ENCODE data around the gene MAOA. TPM values are rescaled to one million over a fixed set of nuclear protein-coding genes. Genes with fewer than 3 reads are reported as not detected.
"Not testable (repeated sequence)": the region's sequence is repeated elsewhere in the genome, so short reads cannot be mapped to it uniquely, and the experiment has no call there.

MAOA gene
- total RNA-seq = 100 to 1,000 TPM; 155 to 184 (median 166) TPM

DNA sequence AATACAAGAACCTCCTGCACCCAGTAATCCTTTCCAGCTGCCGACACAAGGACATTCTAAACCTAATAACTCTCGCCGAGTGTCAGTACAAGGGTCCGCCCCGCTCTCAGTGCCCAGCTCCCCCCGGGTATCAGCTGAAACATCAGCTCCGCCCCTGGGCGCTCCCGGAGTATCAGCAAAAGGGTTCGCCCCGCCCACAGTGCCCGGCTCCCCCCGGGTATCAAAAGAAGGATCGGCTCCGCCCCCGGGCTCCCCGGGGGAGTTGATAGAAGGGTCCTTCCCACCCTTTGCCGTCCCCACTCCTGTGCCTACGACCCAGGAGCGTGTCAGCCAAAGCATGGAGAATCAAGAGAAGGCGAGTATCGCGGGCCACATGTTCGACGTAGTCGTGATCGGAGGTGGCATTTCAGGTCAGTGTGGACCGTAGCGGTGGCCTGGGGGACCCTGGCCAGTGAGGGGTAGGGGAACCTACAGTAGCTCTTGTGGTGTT lies at the start of gene MAOA:
Gene MAOA (plus strand): TSS at position 295 of the 490 bp plus-strand sequence. CDS start 43 bp downstream, at position 338.
- intact Hi-C loops (cut with DNase I; ENCODE audit: low total_unique reads) = loop anchor here (10.0 kb wide), 1 partner anchor 71 kb away; no protein-coding TSS in a partner anchor
- DNase-seq (ENCODE audit: low spot score in 2 of 2) = peak; percentile 88 to 97
- WGBS, 2 donors = 0 to 52% methylated on average over 14 to 29 of the region's 29 CpGs
- H3K4me3 ChIP-seq (ENCODE audit: low read depth, poor library complexity, severe bottlenecking) = peak within 1 kb of the TSS; percentile 45
- TF ChIP-seq POLR2A (IDR thresholded peaks at IDR 0.05) = no peak
- TF ChIP-seq, protein P1, sequence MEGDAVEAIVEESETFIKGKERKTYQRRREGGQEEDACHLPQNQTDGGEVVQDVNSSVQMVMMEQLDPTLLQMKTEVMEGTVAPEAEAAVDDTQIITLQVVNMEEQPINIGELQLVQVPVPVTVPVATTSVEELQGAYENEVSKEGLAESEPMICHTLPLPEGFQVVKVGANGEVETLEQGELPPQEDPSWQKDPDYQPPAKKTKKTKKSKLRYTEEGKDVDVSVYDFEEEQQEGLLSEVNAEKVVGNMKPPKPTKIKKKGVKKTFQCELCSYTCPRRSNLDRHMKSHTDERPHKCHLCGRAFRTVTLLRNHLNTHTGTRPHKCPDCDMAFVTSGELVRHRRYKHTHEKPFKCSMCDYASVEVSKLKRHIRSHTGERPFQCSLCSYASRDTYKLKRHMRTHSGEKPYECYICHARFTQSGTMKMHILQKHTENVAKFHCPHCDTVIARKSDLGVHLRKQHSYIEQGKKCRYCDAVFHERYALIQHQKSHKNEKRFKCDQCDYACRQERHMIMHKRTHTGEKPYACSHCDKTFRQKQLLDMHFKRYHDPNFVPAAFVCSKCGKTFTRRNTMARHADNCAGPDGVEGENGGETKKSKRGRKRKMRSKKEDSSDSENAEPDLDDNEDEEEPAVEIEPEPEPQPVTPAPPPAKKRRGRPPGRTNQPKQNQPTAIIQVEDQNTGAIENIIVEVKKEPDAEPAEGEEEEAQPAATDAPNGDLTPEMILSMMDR (IDR thresholded peaks at IDR 0.05) = no peak

GRCh38 chrX:43612400-43612799 lies 43.7 kb upstream of the MAOA start:
- no peak for DNase-seq (ENCODE audit: low spot score in 2 of 2)
- no peak overlapping the region for H3K4me3 ChIP-seq (ENCODE audit: low read depth, poor library complexity, severe bottlenecking)
- intact Hi-C loops (cut with DNase I; ENCODE audit: low total_unique reads) = no loop called here
- TF ChIP-seq POLR2A (IDR thresholded peaks at IDR 0.05) = no peak
- TF ChIP-seq, protein P1 (IDR thresholded peaks at IDR 0.05) = no peak

DNA sequence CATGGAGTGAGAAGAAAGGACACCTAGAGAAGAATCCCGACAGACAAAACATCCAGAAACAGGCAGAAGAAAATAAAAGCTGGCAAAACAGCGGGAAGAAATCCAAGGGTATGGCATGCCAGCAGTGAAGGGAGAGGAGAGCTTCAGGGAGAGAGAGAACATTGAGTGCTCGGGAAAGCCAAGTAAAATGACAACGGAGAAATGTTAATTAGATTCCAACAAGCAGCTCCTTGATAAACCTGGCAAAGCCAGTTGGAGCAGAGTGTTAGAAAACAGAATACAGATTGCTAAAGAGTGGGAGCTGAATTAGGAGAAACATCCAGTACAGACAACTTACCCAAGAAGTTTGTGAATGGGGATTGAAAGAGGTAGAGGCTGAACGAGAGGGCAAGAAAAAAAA lies 40.4 kb upstream of the MAOA start:
- intact Hi-C loops (cut with DNase I; ENCODE audit: low total_unique reads) = no loop called here
- 20 to 53% methylated on average over 5 of the region's 5 CpGs for WGBS, 2 donors
- no peak for TF ChIP-seq POLR2A (IDR thresholded peaks at IDR 0.05)
- TF ChIP-seq, protein P1 (IDR thresholded peaks at IDR 0.05) = no peak
- H3K4me3 ChIP-seq (ENCODE audit: low read depth, poor library complexity, severe bottlenecking) = no peak overlapping the region
- peak in 1 of 2 donors; percentile 15 for DNase-seq (ENCODE audit: low spot score in 2 of 2)

DNA sequence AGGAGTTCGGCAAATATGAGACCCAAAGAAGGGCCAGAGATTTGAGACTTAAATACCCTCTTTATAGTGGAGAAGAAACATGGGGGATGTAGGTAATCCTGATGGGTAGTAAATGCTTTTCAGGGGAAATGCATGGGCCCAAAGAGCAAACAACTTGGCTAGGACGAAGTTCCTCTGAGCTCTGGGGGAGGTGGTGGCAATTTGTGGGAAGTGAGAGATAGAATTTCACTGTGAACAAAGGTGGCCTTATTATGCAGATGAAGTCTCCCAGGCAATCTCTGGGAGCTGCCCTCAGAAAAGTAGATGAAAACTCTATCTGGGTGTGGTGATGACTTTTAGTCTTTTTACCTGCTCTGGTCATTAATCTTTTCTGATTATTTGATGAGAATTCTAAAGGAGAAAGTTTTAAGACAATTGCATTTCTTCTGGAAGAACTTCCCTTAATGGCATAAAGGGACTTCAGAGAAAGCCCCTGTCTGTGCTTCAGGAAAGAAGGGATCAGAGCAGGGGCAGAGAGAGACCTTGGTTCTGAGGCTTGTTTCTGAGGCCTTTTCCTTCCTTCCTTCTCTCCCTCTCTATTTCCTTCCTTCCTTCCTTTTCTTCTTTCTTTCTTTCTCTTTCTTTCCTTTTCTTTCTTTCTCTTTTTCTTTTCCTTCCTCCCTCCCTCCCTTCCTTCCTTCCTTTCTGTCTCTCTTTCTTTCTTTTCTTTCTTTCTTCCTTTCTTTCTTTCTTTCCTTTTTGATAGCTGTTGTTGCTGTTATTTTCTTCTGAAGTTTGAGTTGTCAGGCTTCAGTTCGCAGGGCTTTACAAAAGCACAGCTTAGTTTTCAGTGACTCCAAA lies 37.5 kb upstream of the MAOA start:
- TF ChIP-seq POLR2A (IDR thresholded peaks at IDR 0.05) = no peak
- TF ChIP-seq, protein P1 (IDR thresholded peaks at IDR 0.05) = no peak
- intact Hi-C loops (cut with DNase I; ENCODE audit: low total_unique reads) = no loop called here

DNA sequence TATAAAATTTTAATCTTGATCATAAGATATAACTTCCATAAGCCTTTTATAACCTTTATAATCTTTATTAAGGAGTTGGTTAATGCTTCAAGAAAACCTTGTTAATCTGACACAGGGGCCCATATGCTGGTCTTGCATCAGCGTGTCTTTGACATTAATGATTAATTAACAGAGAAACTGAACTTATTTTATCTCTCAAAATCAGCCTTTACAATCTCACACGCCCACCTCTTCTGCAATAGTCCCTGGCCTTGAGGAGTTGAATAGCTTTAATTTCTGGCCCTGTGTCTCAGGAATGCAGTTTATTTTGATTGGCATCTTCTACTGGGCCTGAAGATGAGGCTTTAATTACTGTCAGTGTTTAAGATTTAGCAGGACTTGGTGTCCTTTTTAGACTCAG lies 36.2 kb upstream of the MAOA start:
- intact Hi-C loops (cut with DNase I; ENCODE audit: low total_unique reads); DNase-seq (ENCODE audit: low spot score in 2 of 2); H3K4me3 ChIP-seq (ENCODE audit: low read depth, poor library complexity, severe bottlenecking): not testable (repeated sequence)
- 38 to 61% methylated on average over 2 of the region's 2 CpGs for WGBS, 2 donors

More for the DNA sequence above, 37.5 kb upstream of the MAOA start:
- no peak overlapping the region for H3K4me3 ChIP-seq (ENCODE audit: low read depth, poor library complexity, severe bottlenecking)
- WGBS, 2 donors = 68 to 85% methylated on average over 3 of the region's 3 CpGs
- DNase-seq (ENCODE audit: low spot score in 2 of 2) = no peak

- intact Hi-C loops (cut with DNase I; ENCODE audit: low total_unique reads) = no loop called here
- no peak overlapping the region for H3K4me3 ChIP-seq (ENCODE audit: low read depth, poor library complexity, severe bottlenecking)
- TF ChIP-seq, protein P1 (IDR thresholded peaks at IDR 0.05) = no peak
- TF ChIP-seq POLR2A (IDR thresholded peaks at IDR 0.05) = no peak
- no peak for DNase-seq (ENCODE audit: low spot score in 2 of 2)
These were observed 29.0 kb upstream of the MAOA start for GRCh38 chrX:43627147-43627546.

All from lower leg skin (tissue), 4 donors.